Measurements from ENCODE around the gene PPP2R5C.
"Not testable (repeated sequence)": the region's sequence is repeated elsewhere in the genome, so short reads cannot be mapped to it uniquely, and the experiment has no call there.

PPP2R5C gene
- total RNA-seq = 359 reads per million, percentile 96 among the genes with 10 or more reads in this experiment

DNA sequence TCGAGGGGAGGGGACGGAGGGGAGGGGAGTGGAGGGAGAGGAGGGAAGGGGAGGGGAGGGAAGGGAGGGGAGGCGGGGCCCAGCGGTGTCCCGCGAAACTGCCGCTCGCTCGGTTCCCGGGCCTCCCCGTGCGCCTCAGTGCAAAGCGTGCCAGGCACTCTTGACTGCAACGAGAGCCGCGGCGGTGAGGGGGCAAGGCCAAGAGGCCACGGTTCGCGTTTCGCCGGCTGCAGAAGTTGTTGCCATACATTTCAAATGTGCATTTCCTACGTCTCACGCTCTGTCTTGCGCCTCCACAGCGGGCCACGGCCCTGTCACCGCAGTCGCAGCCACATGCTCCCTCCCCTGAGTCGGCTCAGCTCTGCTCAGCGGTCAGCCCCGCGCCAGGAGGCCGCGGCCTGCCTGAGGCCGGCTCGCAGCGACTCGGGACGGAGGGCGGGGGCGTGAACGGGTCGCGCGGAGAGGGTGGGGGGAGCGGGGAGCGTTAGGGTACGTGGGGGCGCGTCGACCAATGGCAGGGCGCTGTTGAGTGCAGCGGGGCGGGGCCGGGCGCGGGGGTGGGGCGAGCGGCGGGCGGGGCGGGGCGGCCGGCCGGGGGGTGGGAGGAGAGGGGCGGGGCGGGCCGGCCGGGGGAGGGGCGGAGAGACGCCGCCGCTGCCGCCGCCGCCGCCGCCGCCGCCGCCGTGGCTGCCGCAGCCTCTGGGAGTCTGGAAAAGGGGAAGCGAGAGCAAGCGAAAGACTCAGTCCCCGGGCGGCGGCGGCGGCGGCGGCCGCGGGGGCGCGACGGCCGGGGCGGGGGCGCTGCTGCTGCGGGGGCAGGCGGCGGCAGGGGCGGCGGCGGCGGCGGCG is at the start of gene PPP2R5C:
Gene PPP2R5C (plus strand): TSS at position 678 of the 849 bp plus-strand sequence. CDS start 185 bp downstream, outside the sequence.
- DNase-seq = peak; percentile 85

DNA sequence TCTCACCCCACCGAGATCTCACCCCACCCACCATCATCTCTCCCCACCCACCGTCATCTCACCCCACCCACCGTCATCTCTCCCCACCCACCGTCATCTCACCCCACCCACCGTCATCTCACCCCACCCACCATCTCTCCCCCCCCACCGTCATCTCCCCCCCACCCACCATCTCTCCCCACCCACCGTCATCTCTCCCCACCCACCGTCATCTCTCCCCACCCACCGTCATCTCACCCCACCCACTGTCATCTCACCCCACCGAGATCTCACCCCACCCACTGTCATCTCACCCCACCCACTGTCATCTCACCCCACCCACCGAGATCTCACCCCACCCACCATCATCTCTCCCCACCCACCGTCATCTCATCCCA is 49.7 kb upstream of the PPP2R5C start:
- DNase-seq = not testable (repeated sequence)

DNA sequence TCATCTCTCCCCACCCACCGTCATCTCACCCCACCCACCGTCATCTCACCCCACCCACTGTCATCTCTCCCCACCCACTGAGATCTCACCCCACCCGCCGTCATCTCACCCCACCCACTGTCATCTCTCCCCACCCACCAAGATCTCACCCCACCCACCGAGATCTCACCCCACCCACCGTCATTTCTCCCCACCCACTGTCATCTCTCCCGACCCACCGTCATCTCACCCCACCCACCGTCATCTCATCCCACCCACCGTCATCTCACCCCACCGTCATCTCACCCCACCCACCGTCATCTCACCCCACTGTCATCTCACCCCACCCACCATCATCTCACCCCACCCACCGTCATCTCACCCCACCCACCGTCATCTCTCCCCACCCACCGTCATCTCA is 49.2 kb upstream of the PPP2R5C start:
- not testable (repeated sequence) for DNase-seq

DNA sequence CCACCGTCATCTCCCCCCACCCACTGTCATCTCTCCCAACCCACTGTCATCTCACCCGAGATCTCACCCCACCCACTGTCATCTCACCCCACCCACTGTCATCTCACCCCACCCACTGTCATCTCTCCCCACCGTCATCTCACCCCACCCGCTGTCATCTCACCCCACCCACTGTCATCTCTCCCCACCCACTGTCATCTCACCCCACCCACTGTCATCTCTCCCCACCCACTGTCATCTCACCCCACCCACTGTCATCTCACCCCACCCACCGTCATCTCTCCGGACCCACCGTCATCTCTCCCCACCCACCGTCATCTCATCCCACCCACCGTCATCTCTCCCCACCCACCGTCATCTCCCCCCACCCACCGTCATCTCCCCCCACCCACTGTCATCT is 48.4 kb upstream of the PPP2R5C start:
- DNase-seq = not testable (repeated sequence)

DNA sequence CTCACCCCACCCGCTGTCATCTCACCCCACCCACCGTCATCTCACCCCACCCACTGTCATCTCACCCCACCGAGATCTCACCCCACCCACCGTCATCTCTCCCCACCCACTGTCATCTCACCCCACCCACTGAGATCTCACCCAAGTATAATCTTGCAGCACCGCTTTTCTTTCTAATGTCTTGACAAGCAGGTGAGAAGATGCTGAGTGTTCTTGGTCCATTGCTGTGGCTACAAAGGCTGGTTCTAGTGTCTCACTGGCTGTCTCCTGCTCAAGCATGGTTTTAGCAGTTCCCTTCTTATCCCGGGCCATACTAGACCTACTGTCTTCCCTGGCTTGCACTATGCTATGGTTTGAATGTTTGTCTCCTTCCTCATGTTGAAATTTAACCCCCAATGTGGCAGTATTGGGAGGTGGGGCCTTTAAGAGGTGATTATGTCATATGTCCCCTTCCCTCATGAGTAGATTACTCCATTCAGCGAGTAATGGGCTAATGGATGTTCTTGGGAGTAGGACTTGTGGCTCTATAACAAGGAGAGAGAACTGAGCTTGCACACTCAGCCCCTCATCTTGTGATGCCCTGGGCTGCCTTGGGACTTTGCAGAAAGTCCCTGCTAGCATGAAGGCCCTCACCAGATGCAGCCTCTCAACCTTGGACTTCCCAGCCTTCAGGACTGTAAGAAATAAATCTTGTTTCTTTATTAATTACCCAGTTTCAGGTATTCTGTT is 47.7 kb upstream of the PPP2R5C start:
- DNase-seq = no peak

DNA sequence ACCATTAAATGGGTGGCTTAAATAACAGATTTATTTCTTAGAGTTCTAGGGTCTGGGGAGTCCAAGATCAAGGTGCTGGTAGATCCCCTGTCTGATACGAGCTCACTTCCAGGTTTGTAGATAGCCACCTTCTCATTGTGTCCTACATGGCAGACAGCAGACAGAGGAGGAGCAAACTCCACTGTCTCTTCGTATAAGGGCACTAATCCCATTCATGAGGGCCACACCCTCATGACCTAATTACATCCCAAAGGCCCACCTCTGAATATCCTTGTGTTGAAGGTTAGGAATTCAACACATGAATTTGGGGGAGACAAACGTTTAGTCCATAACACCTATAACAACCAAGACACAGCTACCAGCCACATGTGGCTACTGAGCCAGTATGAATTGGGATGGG is 47.1 kb upstream of the PPP2R5C start:
- no peak for DNase-seq

DNA sequence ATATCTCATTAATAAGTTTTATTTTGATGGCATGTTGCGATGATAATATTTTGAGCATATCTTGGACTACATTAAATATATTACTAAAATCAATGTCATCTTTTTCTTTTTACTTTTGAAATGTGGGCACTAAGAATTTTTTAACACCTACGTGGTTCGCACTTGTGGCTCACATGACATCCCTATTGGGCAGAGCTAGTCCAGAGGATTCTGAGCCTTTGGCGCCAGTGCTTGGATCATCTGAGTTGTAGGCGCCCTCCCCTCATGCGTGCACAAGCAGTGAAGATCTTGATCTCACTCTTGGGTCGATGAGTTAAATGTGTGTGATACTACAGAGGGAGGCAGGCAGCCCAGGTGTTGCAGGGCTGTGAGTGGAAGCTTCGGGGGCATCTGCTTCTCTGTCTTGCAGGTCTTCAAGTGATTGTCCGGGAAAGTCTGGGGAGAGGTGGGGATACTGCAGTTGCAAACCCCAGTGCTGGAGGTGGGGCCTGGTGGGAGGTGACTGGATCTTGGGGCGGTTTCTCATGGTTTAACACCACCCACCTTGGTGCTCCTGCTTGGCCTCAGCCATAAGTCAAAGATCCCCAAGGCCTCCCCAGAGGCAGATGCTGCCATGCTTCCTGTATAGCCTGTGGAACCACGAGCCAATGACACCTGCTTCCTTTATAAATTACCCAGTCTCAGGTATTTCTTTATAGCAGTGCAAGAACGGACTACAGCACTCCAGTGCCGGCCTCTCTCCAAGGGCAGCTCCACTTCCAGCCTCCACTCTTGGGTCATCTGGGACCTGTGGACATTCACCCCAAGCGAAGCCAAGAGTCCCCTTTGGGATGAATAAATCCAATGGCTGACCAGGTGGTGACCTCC is 46.1 kb upstream of the PPP2R5C start:
- DNase-seq = no peak

DNA sequence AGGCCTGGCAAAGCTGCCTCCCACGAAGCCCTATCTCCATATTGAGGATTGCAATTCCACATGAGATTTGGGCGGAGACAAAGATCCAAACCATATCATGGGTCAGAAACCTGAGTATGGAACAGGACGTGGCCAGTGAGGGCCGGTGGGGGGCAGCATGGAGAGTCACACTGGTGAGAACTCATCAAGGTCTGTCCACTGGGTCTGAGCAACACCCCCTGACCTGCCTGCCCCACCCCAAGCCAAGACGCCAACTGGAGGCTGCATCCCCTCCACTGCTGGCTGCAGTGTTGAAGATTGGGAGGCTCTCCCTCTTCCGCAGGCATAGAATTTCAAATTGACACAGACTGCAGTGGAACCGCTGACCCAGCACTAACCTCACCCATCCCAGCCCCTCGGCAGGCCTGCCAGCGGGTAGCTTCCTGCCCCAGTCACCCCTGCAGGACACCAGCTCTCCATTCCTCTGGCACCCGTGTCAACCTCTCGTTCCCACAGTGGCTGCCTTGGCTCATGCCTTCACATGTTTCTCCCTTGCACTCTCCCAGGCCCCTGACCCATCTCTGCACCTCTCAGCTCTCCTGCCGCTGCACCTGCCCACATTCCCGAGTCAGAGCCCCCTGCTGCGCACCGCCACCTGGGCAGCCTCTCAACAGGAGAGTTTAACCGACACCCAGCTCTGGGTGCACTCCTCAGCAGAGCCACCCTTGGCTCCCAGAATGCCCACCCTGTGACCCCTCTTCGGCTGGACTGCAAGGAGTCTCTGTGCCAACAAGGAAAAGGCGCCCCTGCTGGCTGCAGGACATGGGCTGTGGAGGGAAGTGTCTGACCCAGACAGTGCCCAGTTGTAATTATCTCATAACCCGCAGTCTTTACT is 45.2 kb upstream of the PPP2R5C start:
- no peak for DNase-seq

DNA sequence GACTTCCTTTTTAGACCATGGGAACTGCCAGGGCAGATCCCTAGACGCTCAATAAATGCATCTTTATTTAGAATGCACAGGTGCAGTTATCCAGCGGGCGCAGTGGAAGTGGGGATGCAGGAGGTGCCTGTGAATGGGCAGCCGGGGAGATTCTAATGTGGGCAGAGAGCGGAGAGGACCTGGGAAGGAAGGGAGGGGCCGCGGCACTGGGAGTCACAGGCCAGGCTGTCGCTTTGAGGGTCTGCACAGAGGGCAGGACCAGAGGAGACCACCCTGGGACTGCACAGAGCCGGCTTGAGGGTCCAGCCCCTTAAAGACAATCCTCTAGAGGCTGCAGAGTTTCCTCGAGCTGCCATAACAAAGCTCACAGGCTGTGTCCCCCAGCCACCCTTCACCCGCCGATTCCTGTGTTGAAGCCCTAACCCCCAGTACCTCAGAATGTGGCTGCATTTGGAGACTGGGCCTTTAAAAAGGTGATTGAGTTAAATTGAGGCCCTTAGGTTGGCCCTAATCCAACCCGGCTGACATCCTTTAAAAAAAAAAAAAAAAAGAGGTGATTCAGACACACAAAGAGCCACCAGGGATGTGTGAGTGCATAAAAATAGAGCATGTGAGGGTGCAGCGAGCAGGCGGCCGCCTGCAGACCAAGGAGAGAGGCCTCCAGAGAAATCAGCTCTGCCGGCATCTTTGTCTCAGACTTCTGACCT is 44.4 kb upstream of the PPP2R5C start:
- DNase-seq = no peak

DNA sequence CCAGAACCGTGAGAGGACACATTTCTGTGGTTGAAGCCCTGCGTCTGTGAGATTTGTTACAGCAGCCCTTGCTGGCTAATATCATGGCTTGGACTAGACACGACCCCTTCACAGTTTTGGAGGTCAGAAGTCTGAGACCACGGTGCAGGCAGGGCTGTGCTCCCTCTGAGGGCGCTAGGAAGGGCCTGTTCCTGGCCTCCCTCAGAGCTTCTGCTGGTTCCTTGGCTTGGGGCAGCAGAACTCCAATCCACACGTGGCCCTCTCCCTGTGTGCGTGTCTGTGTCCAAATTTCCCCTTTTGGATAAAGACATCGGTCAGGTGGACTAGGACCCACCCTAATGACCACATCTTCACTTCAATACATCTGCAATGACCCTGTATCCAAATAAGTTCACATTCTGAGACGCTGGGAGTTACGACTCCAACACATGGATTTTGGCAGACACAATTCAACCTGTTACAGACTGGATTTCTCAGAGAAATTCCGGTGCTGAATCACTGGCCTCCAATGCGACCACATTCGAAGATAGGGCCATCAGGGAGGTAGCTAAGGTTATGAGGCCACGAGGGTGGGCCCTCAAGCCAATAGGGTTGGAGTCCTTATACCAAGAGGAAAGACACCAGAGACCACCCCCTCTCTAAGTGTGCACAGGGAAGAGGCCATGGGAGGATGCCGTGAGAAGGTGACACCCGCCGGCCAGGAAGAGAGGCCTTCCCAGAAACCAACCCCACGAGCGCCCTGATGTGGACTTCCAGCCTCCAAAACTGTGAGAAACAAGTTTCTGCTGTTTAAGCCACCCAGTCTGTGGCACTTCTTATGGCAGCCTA is 43.6 kb upstream of the PPP2R5C start:
- no peak for DNase-seq

DNA sequence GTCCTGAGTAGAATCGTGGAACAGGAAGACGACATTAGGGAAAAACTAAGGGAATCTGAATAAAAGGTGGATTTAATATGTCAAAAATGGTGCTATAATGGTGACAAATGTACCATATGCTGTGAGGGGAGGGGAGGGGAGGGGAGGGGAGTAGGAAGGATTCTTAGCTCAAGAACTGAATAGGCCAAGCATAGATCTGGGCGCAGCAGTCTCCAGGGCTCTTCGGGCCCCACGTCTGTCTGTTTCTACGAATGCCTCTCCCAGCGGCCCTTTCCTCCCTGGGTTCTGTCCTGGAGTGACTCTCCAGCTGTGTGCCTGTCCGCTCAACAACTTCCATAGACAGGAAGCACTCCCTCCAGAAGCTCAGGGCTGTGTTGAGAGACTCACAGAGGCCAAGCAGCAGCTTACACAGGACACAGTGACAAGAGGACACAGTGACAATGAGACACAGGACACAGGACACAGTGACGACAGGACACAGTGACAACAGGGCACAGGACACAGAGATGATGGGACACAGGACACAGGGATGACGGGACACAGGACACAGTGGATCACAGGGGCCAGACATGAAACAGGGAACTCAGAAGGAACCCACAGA is 42.4 kb upstream of the PPP2R5C start:
- DNase-seq = no peak

DNA sequence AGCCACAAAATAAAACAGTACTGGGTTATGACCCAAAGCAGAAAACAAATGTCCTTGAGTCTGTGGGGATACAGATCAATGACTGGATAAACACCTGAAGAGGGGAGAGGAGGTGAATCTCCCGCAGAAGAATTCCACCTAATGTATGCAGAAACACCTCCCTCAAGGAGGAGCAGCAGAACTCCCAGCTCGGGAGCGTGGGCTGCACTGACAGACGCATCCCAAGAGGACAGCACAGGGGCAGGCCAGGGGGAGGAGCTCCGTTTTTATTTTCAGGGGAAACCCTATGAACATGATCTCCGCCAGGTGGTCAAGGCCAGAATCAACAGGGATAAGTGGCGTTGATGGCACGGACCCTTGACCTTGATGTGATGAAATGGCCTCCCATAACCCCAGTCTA is 41.8 kb upstream of the PPP2R5C start:
- no peak for DNase-seq

DNA sequence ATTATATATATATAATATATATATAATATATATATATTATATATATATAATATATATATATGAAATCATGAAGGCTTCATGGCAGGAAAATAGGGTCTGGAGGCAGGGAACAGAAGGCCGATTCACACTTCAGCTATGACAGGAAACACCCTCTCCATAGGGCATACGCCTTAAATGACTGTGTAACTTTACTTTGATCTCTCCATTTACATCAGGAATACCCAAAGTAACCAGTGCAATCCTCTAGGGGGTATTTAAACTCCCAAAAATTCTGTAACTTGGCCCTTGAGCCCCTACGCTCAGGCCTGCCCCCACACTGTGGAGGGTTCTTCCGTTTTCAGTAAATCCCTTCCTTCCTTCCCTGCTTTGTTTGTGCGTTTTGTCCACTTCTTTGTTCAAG is 40.4 kb upstream of the PPP2R5C start:
- DNase-seq = no peak

DNA sequence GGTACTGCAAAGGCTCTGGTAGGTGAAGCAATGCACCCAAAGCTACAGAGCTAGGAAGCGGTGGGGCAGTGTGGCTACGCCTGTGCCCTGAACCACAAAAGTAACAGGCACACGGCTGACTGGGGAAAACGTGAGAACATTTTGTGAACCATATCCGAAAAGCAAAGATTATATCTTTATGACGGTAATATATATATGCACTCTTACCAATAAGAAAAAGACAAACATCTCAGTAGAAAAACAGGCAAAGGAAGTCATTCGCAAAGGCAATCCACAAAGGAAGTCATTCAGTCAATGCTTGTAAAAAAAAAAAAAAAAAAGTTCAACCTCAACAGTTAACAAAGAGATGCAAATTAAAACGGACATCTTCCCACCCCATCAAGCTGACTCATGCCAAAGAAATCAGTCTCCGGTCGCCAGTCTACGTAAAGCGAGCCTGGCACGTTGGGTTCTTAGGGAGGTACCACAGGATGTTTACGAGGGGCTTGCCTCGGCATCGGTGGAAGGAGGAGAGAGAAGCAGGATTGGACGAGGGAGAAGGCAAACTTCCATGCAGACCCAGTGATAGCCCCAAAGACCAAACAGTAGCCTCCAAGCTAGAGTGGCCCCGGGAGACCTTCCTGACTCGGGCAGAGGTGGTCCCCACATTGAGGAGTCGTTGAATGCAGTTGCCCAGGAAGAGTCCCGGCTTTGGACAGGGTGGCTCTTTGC is 39.4 kb upstream of the PPP2R5C start:
- DNase-seq = peak; percentile 76

DNA sequence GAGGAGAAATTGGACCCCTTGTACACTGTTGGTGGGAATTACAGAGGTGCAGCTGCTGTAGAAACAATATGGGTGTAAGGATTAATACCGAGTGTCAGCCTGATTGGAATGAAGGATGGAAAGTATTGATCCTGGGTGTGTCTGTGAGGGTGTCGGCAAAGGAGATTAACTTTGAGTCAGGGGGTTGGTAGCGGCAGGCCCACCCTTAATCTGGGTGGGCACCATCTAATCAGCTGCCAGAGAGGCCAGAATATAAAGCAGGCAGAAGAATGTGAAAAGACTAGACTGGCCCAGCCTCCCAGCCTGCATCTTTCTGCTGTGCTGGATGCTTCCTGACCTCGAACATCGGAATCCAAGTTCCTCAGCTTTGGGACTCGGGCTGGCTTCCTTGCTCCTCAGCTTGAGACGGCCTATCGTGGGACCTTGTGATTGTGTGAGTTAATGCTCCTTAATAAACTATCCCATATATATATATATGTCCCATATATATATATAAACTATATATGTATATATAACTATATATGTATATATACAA is 38.4 kb upstream of the PPP2R5C start:
- no peak for DNase-seq

DNA sequence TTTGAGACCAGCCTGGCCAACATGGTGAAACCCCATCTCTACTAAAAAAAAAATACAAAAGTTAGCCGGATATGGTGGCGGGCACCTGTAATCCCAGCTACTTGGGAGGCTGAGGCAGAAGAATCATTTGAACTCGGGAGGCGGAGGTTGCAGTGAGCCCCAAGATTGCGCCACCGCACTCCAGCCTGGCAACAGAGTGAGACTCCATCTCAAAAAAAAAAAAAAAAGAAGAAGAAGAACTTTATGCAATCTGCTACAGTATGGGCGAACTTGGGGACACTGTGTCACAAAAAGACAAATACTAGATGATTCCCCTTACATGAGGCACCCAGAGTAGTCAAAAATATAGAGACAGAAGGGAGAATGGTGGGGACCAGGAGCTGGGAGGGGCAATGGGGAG is 35.9 kb upstream of the PPP2R5C start:
- DNase-seq = not testable (repeated sequence)

DNA sequence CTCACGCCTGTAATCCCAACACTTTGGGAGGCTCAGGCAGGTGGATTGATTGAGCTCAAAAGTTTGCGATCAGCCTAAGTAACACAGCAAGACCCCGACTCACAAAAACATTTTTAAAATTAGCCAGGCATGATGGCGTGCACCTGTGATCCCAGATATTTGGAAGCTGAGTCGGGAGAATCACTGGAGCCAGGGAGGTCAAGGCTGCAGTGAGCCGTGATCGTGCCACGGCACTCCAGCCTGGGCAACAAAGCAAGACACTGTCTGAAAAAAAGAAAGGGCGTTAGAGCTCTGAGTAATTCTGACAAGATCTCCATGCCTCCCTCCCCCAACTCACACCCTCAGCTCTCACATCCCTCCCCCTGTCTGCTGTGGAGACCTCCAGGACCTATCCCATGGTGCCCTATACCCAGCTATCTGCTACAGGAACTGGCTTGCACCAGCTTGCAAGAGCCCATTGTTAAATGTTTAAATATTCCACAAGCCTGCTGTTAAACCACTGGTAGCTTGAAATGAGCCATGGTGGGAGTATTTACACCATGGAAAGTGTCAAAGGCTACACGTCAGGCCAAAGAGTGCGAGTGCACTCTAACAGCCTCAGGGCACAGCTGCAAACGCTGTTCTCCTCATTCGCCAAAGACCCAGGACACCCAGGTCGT is 35.1 kb upstream of the PPP2R5C start:
- no peak for DNase-seq

DNA sequence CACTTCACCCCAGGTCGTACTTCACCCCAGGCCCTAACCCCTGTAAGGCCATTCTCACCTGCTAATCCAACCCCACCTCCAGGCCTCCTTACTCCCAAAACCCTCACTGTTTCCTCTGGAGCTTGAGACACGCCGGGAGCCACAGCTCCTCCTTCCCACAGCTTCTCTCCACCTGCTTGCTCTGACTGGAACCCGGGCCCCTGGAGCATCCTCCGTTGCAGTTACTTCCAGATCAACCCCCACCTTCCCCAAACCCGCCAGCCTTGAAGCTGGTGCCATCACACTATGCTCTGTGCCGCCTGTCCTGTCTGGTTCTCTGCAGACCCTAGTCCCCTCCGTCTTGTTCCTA is 34.6 kb upstream of the PPP2R5C start:
- DNase-seq = no peak
